HG02973 (cell line): ENCODE results near the gene GREM2.

ENCODE experiments used
- ATAC-seq: cut with Tn5 transposase; IDR thresholded peaks from one replicate; pipeline ENCODE4 v1.9.1; 2021; ENCODE audit warnings: moderate library complexity; ENCODE audit not compliant: unreplicated experiment

The GREM2 gene

DNA sequence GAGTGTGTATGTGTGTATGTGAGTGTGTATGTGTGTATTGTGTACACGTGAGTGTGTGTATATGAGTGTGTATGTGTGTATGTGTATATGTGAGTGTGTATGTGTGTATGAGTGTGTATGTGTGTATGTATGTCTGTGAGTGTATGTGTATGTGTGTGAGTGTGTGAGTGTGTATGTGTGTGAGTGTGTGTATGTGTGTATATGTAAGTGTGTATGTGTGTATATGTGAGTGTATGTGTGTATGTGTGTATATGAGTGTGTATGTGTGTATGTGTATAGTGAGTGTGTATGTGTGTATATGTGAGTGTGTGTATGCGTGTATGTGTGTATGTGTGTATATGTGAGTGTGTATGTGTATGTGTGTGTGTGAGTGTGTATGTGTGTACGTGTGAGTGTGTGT lies 49.2 kb downstream of the GREM2 start:
- ATAC-seq = no peak

DNA sequence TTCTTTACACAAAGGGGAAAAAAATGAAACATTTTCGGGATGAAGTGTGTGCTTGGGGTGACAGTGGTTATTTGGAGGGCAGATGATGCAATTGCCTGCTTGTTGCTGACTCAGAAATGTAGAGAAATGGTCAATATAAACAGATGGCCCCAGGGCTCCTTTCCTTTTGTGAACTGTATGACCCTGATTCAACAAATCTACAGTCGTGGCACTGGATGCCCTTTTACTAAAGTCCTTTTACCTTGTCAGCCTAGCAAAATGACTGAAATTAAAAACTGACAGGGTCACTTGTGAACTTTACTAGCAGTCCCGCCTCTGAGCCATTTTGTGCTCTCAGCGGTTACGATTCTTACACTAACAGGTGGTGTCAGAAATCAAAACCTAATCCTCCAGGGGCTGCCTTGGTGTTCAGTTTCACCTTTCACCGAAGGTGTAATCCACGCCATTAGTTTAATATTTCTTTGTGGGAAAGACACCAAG lies 49.8 kb downstream of the GREM2 start:
- ATAC-seq = no peak

- ATAC-seq = no peak
These were observed 52.2 kb downstream of the GREM2 start for GRCh38 chr1:240559781-240560180.

DNA sequence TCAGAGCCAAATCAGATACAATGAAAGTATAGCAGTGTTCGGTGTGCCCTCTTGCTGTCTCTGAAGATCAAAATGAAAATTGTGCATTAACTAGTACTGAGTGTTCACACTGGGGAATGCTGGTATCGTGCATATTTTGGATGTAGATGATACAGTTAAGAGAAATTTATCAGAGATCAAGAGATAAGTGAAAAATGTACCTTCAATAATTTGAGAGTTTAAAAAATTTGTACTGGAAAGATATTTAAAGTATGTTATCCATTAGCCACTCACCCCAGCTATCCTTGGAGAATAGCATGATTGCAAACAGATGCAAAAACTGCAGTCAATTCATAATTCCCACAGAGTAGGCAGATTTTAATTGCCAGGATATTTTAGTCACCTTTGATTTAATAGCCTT lies 56.4 kb downstream of the GREM2 start:
- ATAC-seq = no peak

DNA sequence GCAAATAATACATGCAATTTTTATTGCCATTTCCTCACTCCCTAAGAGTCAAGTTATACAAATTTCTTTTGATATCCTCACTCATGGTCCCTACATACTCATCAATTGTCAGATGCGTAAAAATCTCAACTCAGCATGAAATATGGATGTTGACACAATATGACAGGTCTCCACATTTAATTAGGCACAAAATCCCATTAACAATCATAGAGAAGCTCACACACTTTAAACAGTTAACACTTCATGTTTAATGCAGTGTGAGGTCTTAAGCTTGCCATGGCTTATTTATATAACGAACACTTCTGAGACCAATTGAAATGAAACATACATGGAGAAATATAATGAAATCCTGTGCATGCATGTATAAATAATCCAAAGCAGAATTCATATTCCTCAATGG lies 58.6 kb downstream of the GREM2 start:
- ATAC-seq = no peak

DNA sequence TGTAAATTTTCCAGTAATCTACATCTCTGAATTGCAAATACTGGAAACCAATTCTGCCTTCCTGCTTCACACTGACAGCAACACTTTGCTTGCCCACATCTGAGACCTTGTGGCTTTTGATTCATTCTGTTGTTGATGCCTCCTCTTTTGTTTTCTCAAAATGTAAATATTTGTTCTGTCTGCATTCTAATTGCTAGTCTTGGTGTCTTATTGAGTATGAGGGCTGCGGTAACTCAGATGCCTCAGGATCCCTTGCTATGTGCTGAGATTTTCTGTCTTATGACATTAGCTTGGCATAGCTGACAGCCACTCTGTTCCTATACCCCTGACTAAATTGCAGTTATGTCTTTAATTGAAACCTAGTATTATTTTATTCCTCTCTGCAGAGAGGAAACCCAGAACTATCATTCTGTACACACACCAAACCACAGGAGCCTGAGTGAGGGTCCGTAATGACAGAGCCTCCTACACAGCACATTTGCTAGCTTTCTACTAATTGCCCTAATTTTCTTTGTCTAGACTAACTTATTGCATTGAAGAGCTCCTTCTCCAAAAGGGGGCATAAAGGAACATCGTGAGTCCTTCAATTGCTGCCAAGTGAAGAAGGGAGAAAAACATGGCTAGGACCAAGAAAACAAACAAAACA lies 72.1 kb downstream of the GREM2 start:
- no peak for ATAC-seq

GRCh38 chr1:240538776-240539430 lies 73.1 kb downstream of the GREM2 start:
- ATAC-seq = no peak

DNA sequence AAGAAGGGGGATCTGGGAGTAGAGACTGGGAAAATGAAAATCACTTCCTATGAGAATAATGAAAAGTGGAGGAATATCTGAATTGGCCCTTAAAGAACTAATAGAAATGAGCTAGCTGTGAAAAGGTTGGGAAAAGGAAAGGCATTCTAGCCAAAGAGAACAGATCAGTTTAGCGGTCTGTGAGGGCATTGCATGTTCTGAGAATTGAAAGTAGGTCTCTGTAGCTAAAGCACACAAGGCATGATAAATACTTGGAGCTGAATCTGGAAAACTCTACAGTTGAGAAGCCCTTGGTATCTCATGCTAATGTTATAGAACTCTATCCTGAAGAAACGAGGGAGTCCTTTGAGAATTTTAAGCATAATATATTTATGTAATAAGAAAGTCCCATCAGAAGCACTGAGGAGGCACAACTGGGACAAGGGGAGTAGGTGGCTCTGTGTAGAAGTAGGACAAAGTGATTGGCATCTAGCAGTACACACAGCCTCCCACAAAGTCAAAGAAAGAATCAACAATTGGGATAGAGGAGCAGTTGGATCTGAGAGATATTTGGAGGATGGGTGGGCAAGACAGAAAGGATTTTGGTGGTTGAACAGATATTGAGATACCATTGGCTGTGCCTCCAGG lies 78.7 kb downstream of the GREM2 start:
- no peak for ATAC-seq

DNA sequence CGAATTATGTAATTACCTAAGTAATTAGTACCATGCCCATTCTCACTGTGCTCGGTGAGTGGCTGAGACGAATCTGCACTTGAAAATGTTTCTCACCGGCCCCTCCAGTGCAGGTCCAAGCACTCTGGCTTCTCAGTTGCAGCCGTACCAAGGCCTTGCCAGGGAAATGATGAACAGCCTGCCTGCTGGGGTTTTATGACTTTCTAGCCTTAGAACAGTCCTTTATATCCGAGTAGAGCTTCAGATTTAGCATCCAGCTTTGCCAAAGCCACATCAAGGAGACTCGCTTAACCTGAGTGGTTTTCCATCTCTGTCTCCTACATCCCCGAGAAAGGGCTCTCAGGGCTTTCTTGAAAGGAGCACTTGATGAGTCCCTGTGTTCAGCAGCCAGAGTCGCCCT lies 83.4 kb downstream of the GREM2 start:
- no peak for ATAC-seq

DNA sequence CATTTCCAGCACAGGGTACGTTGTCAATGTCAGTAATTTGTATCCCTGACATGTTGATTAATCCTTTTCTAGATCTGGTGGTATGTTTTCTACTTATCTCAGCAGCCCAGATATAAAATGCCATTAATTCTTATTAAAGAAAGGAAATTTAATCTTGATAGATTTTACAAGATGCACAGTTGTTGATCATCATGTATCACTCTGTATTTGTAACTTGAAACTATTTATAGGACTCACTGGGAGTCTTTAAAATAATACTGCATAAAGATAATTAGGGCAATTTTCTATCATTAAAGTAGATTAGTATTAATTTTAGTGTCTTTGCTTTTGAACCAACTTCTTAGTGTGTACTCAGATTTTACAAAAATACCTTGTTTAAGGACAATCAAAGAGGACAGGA lies 84.9 kb downstream of the GREM2 start:
- no peak for ATAC-seq

GRCh38 chr1:240526312-240526711 lies 85.6 kb downstream of the GREM2 start:
- no peak for ATAC-seq

GRCh38 chr1:240524356-240525069 lies 87.4 kb downstream of the GREM2 start:
- ATAC-seq = no peak

GRCh38 chr1:240522122-240522822 lies 89.7 kb downstream of the GREM2 start:
- ATAC-seq = no peak

DNA sequence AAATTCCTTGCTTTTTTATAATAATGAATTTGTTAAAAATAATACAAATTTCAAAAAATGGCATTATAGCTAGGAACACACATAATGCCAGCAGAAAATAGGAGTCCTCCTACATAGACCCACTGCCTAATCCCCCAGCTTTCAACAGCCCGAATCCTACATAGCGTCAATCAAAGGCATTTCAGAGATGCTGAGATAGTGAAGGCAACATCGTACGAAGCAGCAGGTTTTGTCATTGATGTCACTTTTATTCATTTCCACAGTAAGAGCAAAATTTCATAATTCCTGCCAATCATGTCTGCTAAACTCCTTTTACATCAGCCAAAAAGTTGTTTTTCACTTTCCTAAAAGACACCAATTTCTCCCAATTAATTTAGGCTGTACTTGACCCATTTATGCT lies 94.1 kb downstream of the GREM2 start:
- ATAC-seq = no peak

- no peak for ATAC-seq
These were observed 95.9 kb downstream of the GREM2 start for GRCh38 chr1:240516069-240516468.

GRCh38 chr1:240515505-240515904 lies 96.5 kb downstream of the GREM2 start:
- no peak for ATAC-seq

DNA sequence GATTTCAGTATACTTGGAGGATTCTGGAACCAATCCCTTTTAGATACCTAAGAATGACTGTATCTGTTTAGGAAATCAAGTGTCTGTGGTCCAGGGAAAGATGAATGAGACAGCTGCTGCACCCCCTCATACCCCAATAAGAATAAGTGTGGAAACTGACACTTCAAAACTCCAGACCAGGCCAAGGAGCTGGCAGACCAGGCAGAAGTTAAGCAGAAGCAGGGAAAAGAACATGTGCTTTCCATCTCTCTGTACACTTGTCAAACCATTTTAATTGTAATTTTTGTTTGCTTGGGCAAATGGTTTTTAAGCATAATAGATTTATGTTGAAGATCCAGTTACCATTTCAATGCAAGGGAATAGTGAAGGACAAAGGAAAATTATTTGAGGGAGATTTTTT lies 100.2 kb downstream of the GREM2 start:
- ATAC-seq = no peak

DNA sequence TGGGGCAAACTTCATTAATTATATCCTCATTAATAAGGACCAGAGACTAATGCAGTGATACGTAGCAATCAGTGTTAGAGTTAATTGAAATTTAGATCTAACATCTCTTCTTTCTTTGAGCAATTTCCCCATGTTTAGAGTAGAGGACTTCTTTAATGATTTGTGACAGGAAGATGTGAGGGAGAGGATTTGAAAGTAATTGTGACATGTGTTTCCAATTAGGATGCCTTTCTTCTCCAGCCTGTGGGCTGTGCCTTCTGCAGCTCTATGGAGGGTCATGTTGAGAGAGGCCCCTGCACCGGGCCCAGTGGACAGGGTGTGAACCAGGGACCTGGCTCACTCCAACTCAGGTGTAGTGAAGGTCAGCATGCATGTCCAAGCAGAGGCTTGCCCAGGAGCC lies 103.0 kb downstream of the GREM2 start:
- no peak for ATAC-seq

- no peak for ATAC-seq
These were observed 103.8 kb downstream of the GREM2 start for GRCh38 chr1:240508201-240508600.

GRCh38 chr1:240506176-240506575 lies 105.8 kb downstream of the GREM2 start:
- no peak for ATAC-seq

DNA sequence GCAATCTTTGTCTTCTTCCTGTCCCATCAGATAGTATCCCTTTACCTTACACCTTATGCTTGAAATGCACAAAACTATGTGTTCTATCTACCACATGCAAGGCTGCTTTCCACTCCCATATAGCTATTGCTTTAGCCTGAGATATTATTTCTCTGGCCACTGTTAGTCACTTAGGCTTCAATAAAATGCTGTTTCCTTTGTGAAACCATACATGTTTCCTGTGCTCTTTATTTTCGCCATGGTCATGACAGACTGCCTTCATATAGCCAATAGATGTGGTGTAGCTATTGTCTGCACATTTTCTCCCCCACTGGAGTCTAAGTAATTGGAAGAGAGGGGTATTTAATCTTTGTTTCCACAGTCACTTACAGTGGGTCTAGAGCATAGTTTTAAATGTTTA lies 108.4 kb downstream of the GREM2 start:
- no peak for ATAC-seq
